GM06990 (cell line): ENCODE results near the gene PAGR1.
"Not testable (repeated sequence)": the region's sequence is repeated elsewhere in the genome, so short reads cannot be mapped to it uniquely, and the experiment has no call there.

Source experiments
- DNase-seq: peaks from one replicate; pipeline ENCODE4 v3.0.0-alpha.2; 2011; ENCODE audit not compliant: insufficient read length; ENCODE audit errors: extremely low read depth
- H3K27me3 ChIP-seq: replicated peaks from 2 replicates; pipeline ENCODE4 v1.6.0; 2011; ENCODE audit warnings: low read length; ENCODE audit not compliant: control insufficient read depth, insufficient read depth
- H3K36me3 ChIP-seq: 2 replicates; pipeline ENCODE4 v1.5.1; 2011; ENCODE audit warnings: low read length; ENCODE audit not compliant: control insufficient read depth, insufficient read depth
- H3K4me3 ChIP-seq: replicated peaks from 2 replicates; pipeline ENCODE4 v1.5.1; 2011; ENCODE audit warnings: low read depth, mild to moderate bottlenecking, control low read depth, low read length
- TF ChIP-seq, protein P1 (sequence below): IDR thresholded peaks from 2 replicates; pipeline ENCODE4 v1.5.1; 2011; ENCODE audit warnings: low read length, control low read depth, mild to moderate bottlenecking, inconsistent platforms; ENCODE audit not compliant: insufficient read depth, poor library complexity, severe bottlenecking

The PAGR1 gene

DNA sequence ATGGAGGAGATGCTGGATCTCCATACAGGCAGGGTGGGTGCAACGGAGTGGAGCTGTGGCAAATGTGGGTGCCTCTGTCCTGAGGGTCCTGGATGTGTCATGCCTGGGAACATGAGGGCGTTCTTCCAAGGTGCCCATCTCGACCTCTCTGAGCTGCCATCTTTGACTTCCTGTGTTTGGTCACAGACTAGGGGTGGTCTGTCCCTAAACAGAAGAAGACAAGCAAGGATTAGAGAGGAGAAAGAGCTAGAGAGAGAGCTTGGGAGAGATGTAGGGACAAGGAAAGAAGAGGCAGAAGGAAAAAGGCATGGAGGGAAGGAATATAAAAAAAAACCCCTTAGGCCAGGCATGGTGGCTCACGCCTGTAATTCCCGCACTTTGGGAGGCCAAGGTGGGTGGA lies 41.2 kb upstream of the PAGR1 start:
- Histone ChIP-seq H3K4me3 (no peak overlapping the region), H3K27me3 (no peaks in the 10 kb centered on the region; the same call in 1 of the 2 replicates), H3K36me3 (no peaks in the 10 kb centered on the region)
- TF ChIP-seq, protein P1, sequence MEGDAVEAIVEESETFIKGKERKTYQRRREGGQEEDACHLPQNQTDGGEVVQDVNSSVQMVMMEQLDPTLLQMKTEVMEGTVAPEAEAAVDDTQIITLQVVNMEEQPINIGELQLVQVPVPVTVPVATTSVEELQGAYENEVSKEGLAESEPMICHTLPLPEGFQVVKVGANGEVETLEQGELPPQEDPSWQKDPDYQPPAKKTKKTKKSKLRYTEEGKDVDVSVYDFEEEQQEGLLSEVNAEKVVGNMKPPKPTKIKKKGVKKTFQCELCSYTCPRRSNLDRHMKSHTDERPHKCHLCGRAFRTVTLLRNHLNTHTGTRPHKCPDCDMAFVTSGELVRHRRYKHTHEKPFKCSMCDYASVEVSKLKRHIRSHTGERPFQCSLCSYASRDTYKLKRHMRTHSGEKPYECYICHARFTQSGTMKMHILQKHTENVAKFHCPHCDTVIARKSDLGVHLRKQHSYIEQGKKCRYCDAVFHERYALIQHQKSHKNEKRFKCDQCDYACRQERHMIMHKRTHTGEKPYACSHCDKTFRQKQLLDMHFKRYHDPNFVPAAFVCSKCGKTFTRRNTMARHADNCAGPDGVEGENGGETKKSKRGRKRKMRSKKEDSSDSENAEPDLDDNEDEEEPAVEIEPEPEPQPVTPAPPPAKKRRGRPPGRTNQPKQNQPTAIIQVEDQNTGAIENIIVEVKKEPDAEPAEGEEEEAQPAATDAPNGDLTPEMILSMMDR, result no peak
- no peak for DNase-seq

- H3K36me3 ChIP-seq, result no peaks in the 10 kb centered on the region
- no peak for DNase-seq
- TF ChIP-seq, protein P1, result no peak
- no peaks in the 10 kb centered on the region; the same call in 1 of the 2 replicates for H3K27me3 ChIP-seq
- H3K4me3 ChIP-seq, result no peak overlapping the region
Measured at GRCh38 chr16:29775742-29776408, 40.1 kb upstream of the PAGR1 start.

- no peaks in the 10 kb centered on the region; the same call in 1 of the 2 replicates for H3K27me3 ChIP-seq
- no peak for DNase-seq
- no peaks in the 10 kb centered on the region for H3K36me3 ChIP-seq
- TF ChIP-seq, protein P1, result no peak
- H3K4me3 ChIP-seq, result no peak within 1 kb of the TSS
Measured at GRCh38 chr16:29777576-29778350, 38.2 kb upstream of the PAGR1 start, which contains the start of gene ZG16. Gene ZG16, plus strand, starts transcription at chr16:29778256. Its CDS starts 1,011 bp downstream, at chr16:29779267.

- DNase-seq, result no peak
- TF ChIP-seq, protein P1, result no peak
- Histone ChIP-seq H3K36me3 (no peaks in the 10 kb centered on the region), H3K4me3 (no peak overlapping the region), H3K27me3 (no peaks in the 10 kb centered on the region; the same call in 1 of the 2 replicates)
Measured at GRCh38 chr16:29779474-29779873, 36.5 kb upstream of the PAGR1 start.

- H3K4me3 ChIP-seq, H3K27me3 ChIP-seq, DNase-seq, H3K36me3 ChIP-seq: not testable (repeated sequence)
Measured at GRCh38 chr16:29783094-29783953, 32.6 kb upstream of the PAGR1 start.
